Neural cell (in vitro differentiated cells): ENCODE results near the gene APBB2. TPM values are rescaled to one million over a fixed set of nuclear protein-coding genes. Genes with fewer than 3 reads are reported as not detected.

ENCODE experiments used
- H2AFZ ChIP-seq: fragments of 200-600, 300-800 bp; sonication (generic), shearing (Covaris generic); 2 replicates; pipeline ENCODE4 v1.6.0; 2014; ENCODE audit warnings: low read depth, mild to moderate bottlenecking, antibody characterized with exemption, low read length, moderate library complexity
- H3F3A ChIP-seq: fragments of 200-600 bp; shearing (Covaris generic); 2 replicates; pipeline ENCODE4 v1.6.1; 2016; ENCODE audit warnings: mild to moderate bottlenecking, moderate library complexity, mixed read lengths, antibody characterized with exemption, low read length; ENCODE audit not compliant: insufficient read depth, poor library complexity, severe bottlenecking
- H3K27ac ChIP-seq: fragments of 200-600, 300-800 bp; sonication (generic), shearing (Covaris generic); 2 replicates; pipeline ENCODE4 v1.5.1; 2014; ENCODE audit warnings: mild to moderate bottlenecking, low read length, moderate library complexity
- H3K27me3 ChIP-seq: fragments of 300-800, 200-600 bp; sonication (generic), shearing (Covaris generic); 2 replicates; pipeline ENCODE4 v1.6.0; 2014; ENCODE audit warnings: mild to moderate bottlenecking, low read depth, low read length, moderate library complexity; ENCODE audit not compliant: insufficient read depth
- H3K36me3 ChIP-seq: fragments of 300-800, 200-600 bp; sonication (generic), shearing (Covaris generic); 2 replicates; pipeline ENCODE4 v1.5.1; 2014; ENCODE audit warnings: mild to moderate bottlenecking, antibody characterized with exemption, low read length, moderate library complexity; ENCODE audit not compliant: insufficient read depth
- H3K4me2 ChIP-seq: fragments of 300-800, 200-600 bp; sonication (generic), shearing (Covaris generic); 2 replicates; pipeline ENCODE4 v1.6.0; 2014; ENCODE audit warnings: mild to moderate bottlenecking, low read length
- H3K4me3 ChIP-seq: fragments of 300-800, 200-600 bp; sonication (generic), shearing (Covaris generic); 2 replicates; pipeline ENCODE4 v1.5.1; 2014; ENCODE audit warnings: mild to moderate bottlenecking, low read length, moderate library complexity
- H3K79me2 ChIP-seq: fragments of 200-600 bp; shearing (Covaris generic); replicated peaks from 2 replicates; pipeline ENCODE4 v1.6.0; 2014; ENCODE audit warnings: mild to moderate bottlenecking, low read length, moderate library complexity; ENCODE audit not compliant: insufficient read depth
- H3K9ac ChIP-seq: fragments of 300-800, 200-600 bp; sonication (generic), shearing (Covaris generic); 2 replicates; pipeline ENCODE4 v1.6.1; 2016; ENCODE audit warnings: mild to moderate bottlenecking, low read length, mixed read lengths
- H3K9me2 ChIP-seq: fragments of 200-600 bp; shearing (Covaris generic); 2 replicates; pipeline ENCODE4 v1.6.1; 2016; ENCODE audit warnings: mild to moderate bottlenecking, low read length, mixed read lengths; ENCODE audit not compliant: insufficient read depth
- H3K9me3 ChIP-seq: fragments of 200-600, 300-800 bp; sonication (generic), shearing (Covaris generic); 2 replicates; pipeline ENCODE4 v1.6.1; 2016; ENCODE audit warnings: mild to moderate bottlenecking, mixed run types, low read length, moderate library complexity, mixed read lengths
- H4K20me1 ChIP-seq: fragments of 200-600 bp; shearing (Covaris generic); 2 replicates; pipeline ENCODE4 v1.6.1; 2016; ENCODE audit warnings: mild to moderate bottlenecking, mixed run types; ENCODE audit not compliant: insufficient read depth
- CTCF ChIP-seq: fragments of 450-650 bp; IDR thresholded peaks from 2 replicates; pipeline ENCODE4 v1.5.1; 2014; ENCODE audit warnings: antibody characterized with exemption, mild to moderate bottlenecking, moderate library complexity; ENCODE audit not compliant: poor library complexity, severe bottlenecking
- EP300 ChIP-seq: fragments of 450-650 bp; conservative IDR thresholded peaks from 2 replicates; pipeline ENCODE4 v1.6.1; 2014; ENCODE audit warnings: antibody characterized with exemption, mild to moderate bottlenecking, moderate library complexity; ENCODE audit not compliant: poor library complexity, severe bottlenecking
- EZH2 ChIP-seq: fragments of 200-600, 300-800 bp; shearing (Covaris generic), sonication (generic); IDR thresholded peaks from 2 replicates; pipeline ENCODE4 v1.6.1; 2014; ENCODE audit warnings: antibody characterized with exemption, low read length, borderline replicate concordance, mild to moderate bottlenecking; ENCODE audit not compliant: insufficient read depth, poor library complexity, severe bottlenecking
- MXI1 ChIP-seq: fragments of 450-650 bp; conservative IDR thresholded peaks from 2 replicates; pipeline ENCODE4 v1.6.1; 2014; ENCODE audit warnings: antibody characterized with exemption, mild to moderate bottlenecking; ENCODE audit not compliant: poor library complexity, severe bottlenecking
- POLR2AphosphoS5 ChIP-seq: IDR thresholded peaks from 2 replicates; pipeline ENCODE4 v1.6.1; 2012
- RAD21 ChIP-seq: fragments of 450-650 bp; conservative IDR thresholded peaks from 2 replicates; pipeline ENCODE4 v1.6.1; 2014; ENCODE audit warnings: antibody characterized with exemption, mild to moderate bottlenecking, moderate library complexity
- SMC3 ChIP-seq: fragments of 450-650 bp; conservative IDR thresholded peaks from 2 replicates; pipeline ENCODE4 v1.6.1; 2014; ENCODE audit warnings: antibody characterized with exemption, mild to moderate bottlenecking, moderate library complexity; ENCODE audit not compliant: poor library complexity
- TAF1 ChIP-seq: IDR thresholded peaks from 2 replicates; pipeline ENCODE4 v1.6.1; 2012; ENCODE audit warnings: low read depth
- polyA plus RNA-seq: library from polyadenylated mRNA; depleted of rRNA; stranded (reverse); fragments of >200 nt; gene quantifications from 2 replicates; pipeline ENCODE4 v1.2.3, GENCODE V29; 2014
- TF ChIP-seq, protein P1 (sequence below): IDR thresholded peaks from 2 replicates; pipeline ENCODE4 v1.6.1; 2012; ENCODE audit warnings: borderline replicate concordance

The APBB2 gene
- polyA plus RNA-seq, 1 donor from 2014 or later, result 41.9 TPM

GRCh38 chr4:41014158-41014557 is 200.2 kb downstream of the APBB2 start:
- Histone ChIP-seq H3K79me2 (no peaks in the 10 kb centered on the region), H3K9me2 (no peaks in the 10 kb centered on the region), H3K9ac (no peak overlapping the region), H3K27ac (no peak overlapping the region), H3K36me3 (no peaks in the 10 kb centered on the region), H3K4me2 (no peak overlapping the region), H3K4me3 (no peak overlapping the region), H3K9me3 (no peaks in the 10 kb centered on the region), H2AFZ (no peak overlapping the region), H3K27me3 (no peaks in the 10 kb centered on the region), H4K20me1 (no peaks in the 10 kb centered on the region), H3F3A (no peaks in the 10 kb centered on the region)
- TF ChIP-seq MXI1 (no peak), SMC3 (no peak), EZH2 (no peak), POLR2AphosphoS5 (no peak)
- TF ChIP-seq, protein P1, sequence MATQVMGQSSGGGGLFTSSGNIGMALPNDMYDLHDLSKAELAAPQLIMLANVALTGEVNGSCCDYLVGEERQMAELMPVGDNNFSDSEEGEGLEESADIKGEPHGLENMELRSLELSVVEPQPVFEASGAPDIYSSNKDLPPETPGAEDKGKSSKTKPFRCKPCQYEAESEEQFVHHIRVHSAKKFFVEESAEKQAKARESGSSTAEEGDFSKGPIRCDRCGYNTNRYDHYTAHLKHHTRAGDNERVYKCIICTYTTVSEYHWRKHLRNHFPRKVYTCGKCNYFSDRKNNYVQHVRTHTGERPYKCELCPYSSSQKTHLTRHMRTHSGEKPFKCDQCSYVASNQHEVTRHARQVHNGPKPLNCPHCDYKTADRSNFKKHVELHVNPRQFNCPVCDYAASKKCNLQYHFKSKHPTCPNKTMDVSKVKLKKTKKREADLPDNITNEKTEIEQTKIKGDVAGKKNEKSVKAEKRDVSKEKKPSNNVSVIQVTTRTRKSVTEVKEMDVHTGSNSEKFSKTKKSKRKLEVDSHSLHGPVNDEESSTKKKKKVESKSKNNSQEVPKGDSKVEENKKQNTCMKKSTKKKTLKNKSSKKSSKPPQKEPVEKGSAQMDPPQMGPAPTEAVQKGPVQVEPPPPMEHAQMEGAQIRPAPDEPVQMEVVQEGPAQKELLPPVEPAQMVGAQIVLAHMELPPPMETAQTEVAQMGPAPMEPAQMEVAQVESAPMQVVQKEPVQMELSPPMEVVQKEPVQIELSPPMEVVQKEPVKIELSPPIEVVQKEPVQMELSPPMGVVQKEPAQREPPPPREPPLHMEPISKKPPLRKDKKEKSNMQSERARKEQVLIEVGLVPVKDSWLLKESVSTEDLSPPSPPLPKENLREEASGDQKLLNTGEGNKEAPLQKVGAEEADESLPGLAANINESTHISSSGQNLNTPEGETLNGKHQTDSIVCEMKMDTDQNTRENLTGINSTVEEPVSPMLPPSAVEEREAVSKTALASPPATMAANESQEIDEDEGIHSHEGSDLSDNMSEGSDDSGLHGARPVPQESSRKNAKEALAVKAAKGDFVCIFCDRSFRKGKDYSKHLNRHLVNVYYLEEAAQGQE, result no peak

DNA sequence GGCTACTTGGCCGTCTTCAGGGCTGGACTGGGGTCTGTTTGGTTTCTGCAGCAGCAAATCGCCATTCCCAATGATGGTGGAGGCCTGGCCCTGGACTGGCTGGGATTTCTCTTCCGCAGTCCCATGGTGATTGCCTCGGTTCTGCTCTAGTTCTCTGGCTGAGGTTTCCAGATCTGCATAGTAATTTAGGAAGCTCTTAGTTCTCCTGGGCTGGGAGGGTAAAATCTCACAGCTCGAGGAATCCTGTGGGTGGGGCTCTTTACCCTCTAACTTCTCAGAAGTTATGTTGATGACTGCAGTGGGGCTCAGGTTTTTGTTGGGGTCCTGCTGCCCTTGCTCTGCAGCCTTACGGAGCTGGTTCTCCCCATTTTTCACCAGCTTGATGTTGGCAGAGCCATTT is 200.6 kb downstream of the APBB2 start:
- Histone ChIP-seq H3K9me2 (no peaks in the 10 kb centered on the region), H3K27ac (no peak overlapping the region), H3F3A (no peaks in the 10 kb centered on the region), H3K36me3 (no peaks in the 10 kb centered on the region), H3K4me3 (no peak overlapping the region), H3K9me3 (no peaks in the 10 kb centered on the region), H4K20me1 (no peaks in the 10 kb centered on the region), H2AFZ (no peak overlapping the region), H3K79me2 (no peaks in the 10 kb centered on the region), H3K27me3 (no peaks in the 10 kb centered on the region), H3K4me2 (no peak overlapping the region), H3K9ac (no peak overlapping the region)
- TF ChIP-seq EP300 (no peak), MXI1 (no peak), EZH2 (no peak), TAF1 (no peak), POLR2AphosphoS5 (no peak), SMC3 (no peak), RAD21 (no peak), CTCF (no peak)
- TF ChIP-seq, protein P1, result no peak
